ENCODE measurements around the gene ARHGAP4.

Gene ARHGAP4

GRCh38 chrX:153958605-153959004 lies 32.5 kb upstream of the ARHGAP4 start:
- no peak for DNase-seq
- H3K4me3 ChIP-seq (ENCODE audit: low read depth, low read length), result no peak overlapping the region
- no peaks in the 10 kb centered on the region for H3K4me1 ChIP-seq
- H3K36me3 ChIP-seq, result peaks cover 99% of the 10 kb centered on the region
- H3K27me3 ChIP-seq, result no peaks in the 10 kb centered on the region
- no peak for TF ChIP-seq CTCF (IDR thresholded peaks at IDR 0.05; ENCODE audit: low read depth, low read length)
- no peaks in the 10 kb centered on the region for H3K9me3 ChIP-seq

DNA sequence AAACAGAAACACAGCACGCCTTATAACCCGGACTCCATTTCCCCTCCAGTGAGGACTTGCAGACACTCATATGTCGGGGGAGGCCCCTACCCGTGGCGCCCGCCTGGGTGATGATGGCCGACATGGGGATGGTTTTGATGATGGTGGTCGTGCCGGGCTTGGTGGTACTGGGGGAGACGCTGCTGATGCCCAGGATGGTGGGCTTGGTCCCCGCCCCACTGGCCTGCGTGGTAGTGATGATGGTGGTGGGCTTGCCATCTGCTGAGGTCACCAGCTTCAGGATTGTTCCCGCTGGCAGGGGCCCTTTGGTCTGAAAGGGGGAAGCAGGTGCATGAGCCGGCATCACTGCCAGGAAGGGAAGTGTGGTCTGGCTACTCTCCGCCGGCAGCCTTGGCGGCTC lies 31.2 kb upstream of the ARHGAP4 start:
- peaks cover 99% of the 10 kb centered on the region for H3K36me3 ChIP-seq
- no peak for TF ChIP-seq CTCF (IDR thresholded peaks at IDR 0.05; ENCODE audit: low read depth, low read length)
- no peaks in the 10 kb centered on the region for H3K27me3 ChIP-seq
- DNase-seq, result no peak
- H3K4me1 ChIP-seq, result peaks cover 4% of the 10 kb centered on the region; the same call in 1 of the 2 replicates
- H3K9me3 ChIP-seq, result no peaks in the 10 kb centered on the region
- H3K4me3 ChIP-seq (ENCODE audit: low read depth, low read length), result no peak overlapping the region

DNA sequence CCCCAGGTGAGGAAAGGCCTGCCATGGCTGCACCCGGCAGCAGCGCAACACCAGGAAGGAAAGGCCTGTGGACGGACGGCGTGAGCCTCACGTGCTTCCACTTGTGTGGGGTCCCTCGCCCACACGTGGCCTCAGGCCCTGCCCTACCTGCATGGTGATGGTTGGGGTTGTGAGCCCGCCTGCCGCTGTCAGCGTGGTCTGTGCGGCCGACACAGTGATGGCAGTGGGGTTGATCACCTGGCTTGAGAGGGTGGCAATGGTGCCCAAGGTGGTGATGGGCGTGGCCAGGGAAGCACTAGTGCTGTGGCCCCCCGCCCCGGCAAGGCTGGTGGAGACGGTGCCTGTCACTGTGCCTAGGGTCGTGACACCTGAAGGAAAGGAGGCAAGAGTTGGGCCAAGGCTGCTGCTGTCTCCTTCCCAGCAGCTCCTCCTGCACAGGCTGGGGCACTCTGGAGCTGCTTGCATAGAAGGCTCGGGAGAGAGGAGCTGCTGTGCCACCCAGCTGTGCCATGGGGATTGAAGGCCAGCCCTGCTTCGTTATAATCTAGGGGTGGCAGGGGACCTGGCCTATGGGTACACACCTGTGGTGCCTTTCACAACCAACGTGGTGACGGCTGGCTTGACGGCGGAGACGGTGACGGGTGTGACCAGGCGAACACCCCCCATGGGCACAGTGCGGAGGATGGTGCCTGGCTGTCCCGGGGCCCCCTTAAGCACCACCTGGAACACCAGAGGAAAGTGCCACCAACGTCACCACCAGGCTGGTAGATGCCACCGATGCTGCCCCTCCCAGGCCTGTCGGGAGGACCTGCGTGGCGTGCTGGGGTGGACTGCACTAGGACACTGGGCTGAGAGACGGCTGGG lies 30.2 kb upstream of the ARHGAP4 start:
- Histone ChIP-seq H3K9me3 (no peaks in the 10 kb centered on the region), H3K36me3 (peaks cover 99% of the 10 kb centered on the region), H3K4me1 (peaks cover 4% of the 10 kb centered on the region; the same call in 1 of the 2 replicates), H3K27me3 (no peaks in the 10 kb centered on the region), H3K4me3 (ENCODE audit: low read depth, low read length) (no peak overlapping the region)
- TF ChIP-seq CTCF (IDR thresholded peaks at IDR 0.05; ENCODE audit: low read depth, low read length), result no peak
- DNase-seq, result no peak

GRCh38 chrX:153955228-153955732 lies 29.2 kb upstream of the ARHGAP4 start:
- no peak for DNase-seq
- Histone ChIP-seq H3K4me1 (peaks cover 4% of the 10 kb centered on the region; the same call in 1 of the 2 replicates), H3K9me3 (no peaks in the 10 kb centered on the region), H3K4me3 (ENCODE audit: low read depth, low read length) (no peak overlapping the region), H3K27me3 (no peaks in the 10 kb centered on the region), H3K36me3 (peaks cover 100% of the 10 kb centered on the region)
- no peak for TF ChIP-seq CTCF (IDR thresholded peaks at IDR 0.05; ENCODE audit: low read depth, low read length)

DNA sequence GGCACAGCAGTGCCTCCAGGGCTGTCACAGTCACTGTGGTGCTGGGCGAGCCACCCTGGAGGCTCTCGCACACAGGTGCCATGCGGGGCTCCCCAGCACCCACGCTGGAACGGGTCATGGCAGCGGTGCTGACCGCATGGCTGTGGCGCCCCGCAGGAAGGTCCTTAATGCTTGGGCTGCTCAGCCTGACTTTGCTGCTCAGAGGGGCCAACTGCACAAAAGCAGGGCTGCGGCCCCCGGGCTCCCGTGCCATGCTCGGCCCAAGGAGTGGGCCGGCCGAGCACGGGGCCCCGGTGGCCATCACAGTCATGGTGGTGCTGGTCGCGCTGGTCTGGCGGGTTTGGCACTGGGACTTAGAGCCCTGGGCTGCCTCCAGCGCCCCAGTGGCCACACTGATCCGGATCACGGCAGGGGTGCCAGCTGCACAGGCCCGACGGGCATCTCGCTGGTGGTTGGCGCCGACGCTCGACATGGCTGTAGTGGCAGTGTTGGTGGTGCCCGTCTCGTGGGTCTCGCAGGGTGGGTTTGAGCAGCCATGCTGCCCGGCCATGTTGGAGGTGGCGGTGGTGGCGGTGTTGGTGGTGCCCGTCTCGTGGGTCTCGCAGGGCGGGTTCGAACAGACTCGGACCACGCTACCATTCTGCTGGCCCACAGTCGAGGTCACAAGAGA lies 28.6 kb upstream of the ARHGAP4 start:
- no peaks in the 10 kb centered on the region for H3K27me3 ChIP-seq
- no peak overlapping the region for H3K4me3 ChIP-seq (ENCODE audit: low read depth, low read length)
- H3K36me3 ChIP-seq, result peaks cover 100% of the 10 kb centered on the region
- no peaks in the 10 kb centered on the region for H3K9me3 ChIP-seq
- peaks cover 4% of the 10 kb centered on the region; the same call in 1 of the 2 replicates for H3K4me1 ChIP-seq
- no peak for DNase-seq
- no peak for TF ChIP-seq CTCF (IDR thresholded peaks at IDR 0.05; ENCODE audit: low read depth, low read length)
